ENCODE data around the gene P2RY8.

P2RY8 gene

GRCh38 chrX:1453395-1453783 lies 83.6 kb downstream of the P2RY8 start:
- DNase-seq (ENCODE audit: extremely low read depth, low read depth), result peak; percentile 32
- TF ChIP-seq, protein P1, sequence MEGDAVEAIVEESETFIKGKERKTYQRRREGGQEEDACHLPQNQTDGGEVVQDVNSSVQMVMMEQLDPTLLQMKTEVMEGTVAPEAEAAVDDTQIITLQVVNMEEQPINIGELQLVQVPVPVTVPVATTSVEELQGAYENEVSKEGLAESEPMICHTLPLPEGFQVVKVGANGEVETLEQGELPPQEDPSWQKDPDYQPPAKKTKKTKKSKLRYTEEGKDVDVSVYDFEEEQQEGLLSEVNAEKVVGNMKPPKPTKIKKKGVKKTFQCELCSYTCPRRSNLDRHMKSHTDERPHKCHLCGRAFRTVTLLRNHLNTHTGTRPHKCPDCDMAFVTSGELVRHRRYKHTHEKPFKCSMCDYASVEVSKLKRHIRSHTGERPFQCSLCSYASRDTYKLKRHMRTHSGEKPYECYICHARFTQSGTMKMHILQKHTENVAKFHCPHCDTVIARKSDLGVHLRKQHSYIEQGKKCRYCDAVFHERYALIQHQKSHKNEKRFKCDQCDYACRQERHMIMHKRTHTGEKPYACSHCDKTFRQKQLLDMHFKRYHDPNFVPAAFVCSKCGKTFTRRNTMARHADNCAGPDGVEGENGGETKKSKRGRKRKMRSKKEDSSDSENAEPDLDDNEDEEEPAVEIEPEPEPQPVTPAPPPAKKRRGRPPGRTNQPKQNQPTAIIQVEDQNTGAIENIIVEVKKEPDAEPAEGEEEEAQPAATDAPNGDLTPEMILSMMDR (IDR thresholded peaks at IDR 0.05; ENCODE audit: low read depth, low read length), result no peak

GRCh38 chrX:1452516-1453394 lies 84.2 kb downstream of the P2RY8 start, which contains the start of gene ASMTL:
TSS of gene ASMTL (minus strand) at chrX:1452909. CDS start at chrX:1452840, 69 bp downstream.
- TF ChIP-seq, protein P1 (IDR thresholded peaks at IDR 0.05; ENCODE audit: low read depth, low read length), result no peak
- DNase-seq (ENCODE audit: extremely low read depth, low read depth), result peak; percentile 100

DNA sequence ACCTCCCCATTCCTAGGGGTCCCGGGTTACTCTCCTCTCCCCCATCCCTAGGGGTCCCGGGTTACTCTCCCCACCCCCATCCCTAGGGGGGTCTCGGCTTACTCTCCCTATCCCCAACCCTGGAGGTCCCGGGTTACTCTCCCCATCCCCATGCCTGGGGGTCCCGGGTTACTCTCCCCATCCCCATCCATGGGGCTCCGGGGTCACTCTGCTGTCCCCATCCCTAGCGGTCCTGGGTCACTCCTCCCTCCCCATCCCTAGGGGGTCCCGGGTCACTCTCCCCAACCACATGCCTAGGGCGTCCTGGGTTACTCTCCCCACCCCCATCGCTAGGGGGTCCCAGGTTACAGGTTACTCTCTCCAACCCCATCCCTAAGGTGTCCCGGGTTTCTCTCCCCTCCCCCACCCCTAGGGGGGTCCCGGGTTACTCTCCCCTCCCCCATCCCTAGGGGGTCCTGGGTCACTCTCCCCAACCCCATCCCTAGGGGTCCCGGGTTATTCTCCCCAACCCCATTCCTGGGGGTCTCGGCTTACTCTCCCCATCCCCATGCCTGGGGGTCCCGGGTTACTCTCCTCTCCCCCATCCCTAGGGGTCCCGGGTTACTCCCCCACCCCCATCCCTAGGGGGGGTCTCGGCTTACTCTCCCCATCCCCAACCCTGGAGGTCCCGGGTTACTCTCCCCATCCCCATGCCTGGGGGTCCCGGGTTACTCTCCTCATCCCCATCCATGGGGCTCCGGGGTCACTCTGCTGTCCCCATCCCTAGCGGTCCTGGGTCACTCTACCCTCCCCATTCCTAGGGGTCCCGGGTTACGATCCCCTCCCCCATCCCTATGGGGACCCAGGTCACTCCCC lies 85.1 kb downstream of the P2RY8 start:
- no peak for DNase-seq (ENCODE audit: extremely low read depth, low read depth)
- TF ChIP-seq, protein P1 (IDR thresholded peaks at IDR 0.05; ENCODE audit: low read depth, low read length), result no peak

- no peak for DNase-seq (ENCODE audit: extremely low read depth, low read depth)
- TF ChIP-seq, protein P1 (IDR thresholded peaks at IDR 0.05; ENCODE audit: low read depth, low read length), result no peak
Measured at GRCh38 chrX:1451251-1451660, 85.7 kb downstream of the P2RY8 start.

DNA sequence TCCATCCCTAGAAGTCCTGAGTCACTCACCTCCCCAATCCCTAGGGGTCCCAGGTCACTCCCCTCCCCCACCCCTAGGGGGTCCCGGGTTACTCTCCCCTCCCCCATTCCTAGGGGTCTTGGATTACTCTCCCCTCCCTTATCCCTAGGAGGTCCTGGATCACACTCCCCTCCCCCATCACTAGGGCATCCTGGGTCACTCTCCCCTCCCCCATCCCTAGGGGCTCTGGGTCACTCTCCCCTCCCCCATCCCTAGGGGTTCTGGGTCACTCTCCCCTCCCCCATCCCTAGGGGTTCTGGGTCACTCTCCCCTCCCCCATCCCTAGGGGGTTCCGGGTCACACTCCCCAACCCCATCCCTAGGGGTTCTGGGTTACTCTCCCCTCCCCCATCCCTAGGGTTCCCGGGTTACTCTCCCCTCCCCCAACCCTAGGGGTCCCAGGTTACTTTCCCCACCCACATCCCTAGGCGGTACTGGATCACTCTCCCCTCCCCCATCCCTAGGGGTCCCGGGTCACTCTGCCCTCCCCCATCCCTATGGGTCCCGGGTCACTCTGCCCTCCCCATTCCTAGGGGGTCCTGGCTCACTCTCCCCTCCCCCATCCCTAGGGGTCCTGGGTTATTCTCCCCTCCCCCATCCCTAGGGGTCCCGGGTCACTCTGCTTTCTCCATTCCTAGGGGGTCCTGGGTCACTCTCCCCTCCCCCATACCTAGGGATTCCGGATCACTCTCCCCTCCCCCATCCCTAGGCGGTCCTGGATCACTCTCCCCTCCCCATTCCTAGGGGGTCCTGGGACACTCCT lies 86.4 kb downstream of the P2RY8 start:
- no peak for DNase-seq (ENCODE audit: extremely low read depth, low read depth)
- TF ChIP-seq, protein P1 (IDR thresholded peaks at IDR 0.05; ENCODE audit: low read depth, low read length), result no peak

GRCh38 chrX:1449823-1450149 lies 87.2 kb downstream of the P2RY8 start:
- no peak for DNase-seq (ENCODE audit: extremely low read depth, low read depth)
- TF ChIP-seq, protein P1 (IDR thresholded peaks at IDR 0.05; ENCODE audit: low read depth, low read length), result no peak
